ENCODE measurements around the gene SYNDIG1.

- no peak for TF ChIP-seq LEF1 (IDR thresholded peaks at IDR 0.05; ENCODE audit: borderline replicate concordance)
- TF ChIP-seq SUZ12 (IDR thresholded peaks at IDR 0.05) = no peak
- no peak for TF ChIP-seq CTBP1 (IDR thresholded peaks at IDR 0.05; ENCODE audit: borderline replicate concordance)
- TF ChIP-seq PKNOX1 (IDR thresholded peaks at IDR 0.05) = no peak
- TF ChIP-seq ARNT (IDR thresholded peaks at IDR 0.05) = no peak
- no peak for TF ChIP-seq FOXK2 (IDR thresholded peaks at IDR 0.05)
- no peak for TF ChIP-seq SP1 (IDR thresholded peaks at IDR 0.05)
- no peak for TF ChIP-seq TARDBP (IDR thresholded peaks at IDR 0.05)
- TF ChIP-seq ZNF384 (IDR thresholded peaks at IDR 0.05) = no peak
- no peak for TF ChIP-seq HDGF (IDR thresholded peaks at IDR 0.05; ENCODE audit: borderline replicate concordance)
- TF ChIP-seq BHLHE40 (IDR thresholded peaks at IDR 0.05; ENCODE audit: borderline replicate concordance) = no peak
- TF ChIP-seq FOXM1 (IDR thresholded peaks at IDR 0.05; ENCODE audit: borderline replicate concordance) = no peak
- no peak for TF ChIP-seq ELF4 (IDR thresholded peaks at IDR 0.05)
These were observed 208.3 kb downstream of the SYNDIG1 start for GRCh38 chr20:24677626-24678315.
